Panc1 (cell line): ENCODE data around the gene ZNF30. TPM values are rescaled to one million over a fixed set of nuclear protein-coding genes. Genes with fewer than 3 reads are reported as not detected.

ENCODE experiments used
- ATAC-seq: fragments of 200-7000 bp; cut with Tn5 transposase; 2 replicates; pipeline ENCODE4 v1.9.1; 2020; ENCODE audit warnings: mild to moderate bottlenecking, moderate library complexity
- BruUV-seq: library from RNA; stranded (reverse); fragments of 400-500 nt; replicated peaks from 2 replicates; lab custom pipeline; 2021; lab: Mats Ljungman, UMichigan
- CTCF ChIA-PET: fragments of 300-600 bp; sonication (Branson Sonifier 250); formaldehyde crosslinking; loops from one replicate; lab custom pipeline; 2022; ENCODE audit warnings: antibody characterized with exemption; lab: Charles Lee
- POLR2A ChIA-PET: fragments of 300-600 bp; sonication (Branson Sonifier 250); formaldehyde crosslinking; loops from one replicate; lab custom pipeline; 2022; ENCODE audit warnings: antibody characterized with exemption; lab: Charles Lee
- DNase-seq: peaks from one replicate; pipeline ENCODE4 v3.0.0-alpha.2; 2010; ENCODE audit warnings: low read depth, low spot score
- H3K27ac ChIP-seq: 2 replicates; pipeline ENCODE4 v1.5.1; 2011; ENCODE audit warnings: mild to moderate bottlenecking, low read length, inconsistent platforms
- H3K27me3 ChIP-seq: fragments of 200-500 bp; sonication (Bioruptor generic); 2 replicates; pipeline ENCODE4 v1.6.0; 2014; ENCODE audit warnings: low read length, inconsistent platforms; ENCODE audit not compliant: control insufficient read depth, insufficient read depth
- H3K36me3 ChIP-seq: fragments of 200-500 bp; sonication (Bioruptor generic); 2 replicates; pipeline ENCODE4 v1.5.1; 2014; ENCODE audit warnings: inconsistent platforms, mild to moderate bottlenecking, low read length, moderate library complexity; ENCODE audit not compliant: control insufficient read depth, insufficient read depth
- H3K4me1 ChIP-seq: 2 replicates; pipeline ENCODE4 v1.5.1; 2011; ENCODE audit warnings: inconsistent platforms, mild to moderate bottlenecking, low read length, moderate library complexity; ENCODE audit not compliant: control insufficient read depth, insufficient read depth
- H3K4me3 ChIP-seq, 2 experiments: 2 replicates each; pipeline ENCODE4 v1.5.1; 2011 to 2012; ENCODE audit warnings: low read depth in 2 of 2, low read length in 2 of 2, mild to moderate bottlenecking in 2 of 2, inconsistent platforms in 1 of 2, moderate library complexity in 1 of 2
- H3K9me3 ChIP-seq: fragments of 200-500 bp; sonication (Bioruptor generic); 2 replicates; pipeline ENCODE4 v1.5.1; 2014; ENCODE audit warnings: low read depth, mild to moderate bottlenecking, inconsistent platforms, low read length, moderate library complexity; ENCODE audit not compliant: control insufficient read depth, insufficient read depth
- POLR2AphosphoS5 ChIP-seq: IDR thresholded peaks from 2 replicates; pipeline ENCODE4 v1.6.1; 2012; ENCODE audit warnings: mild to moderate bottlenecking, low read depth, low read length, moderate library complexity
- REST ChIP-seq, 2 experiments: IDR thresholded peaks; 2 replicates each; pipeline ENCODE4 v1.6.1; 2011 to 2012; ENCODE audit warnings: low read depth in 2 of 2, control low read depth in 1 of 2, low read length in 1 of 2, mild to moderate bottlenecking in 1 of 2, moderate library complexity in 1 of 2; ENCODE audit not compliant: insufficient read depth in 1 of 2
- SIN3A ChIP-seq: IDR thresholded peaks from 2 replicates; pipeline ENCODE4 v1.6.1; 2012; ENCODE audit warnings: low read depth, mild to moderate bottlenecking, low read length, moderate library complexity, borderline replicate concordance; ENCODE audit not compliant: insufficient read depth
- TCF7L2 ChIP-seq: IDR thresholded peaks from 2 replicates; pipeline ENCODE4 v1.6.1; 2011; ENCODE audit warnings: mild to moderate bottlenecking, low read depth, low read length, inconsistent platforms
- in situ Hi-C: cut with HindIII; loops from 2 replicates; pipeline ENCODE4 v1.10.0; 2016; ENCODE audit warnings: low sequenced_read_pairs, low pct_unique_long_range_greater_than_20kb
- intact Hi-C: fragments of 100-400 bp; cut with micrococcal nuclease; formaldehyde crosslinking; loops from one replicate; pipeline ENCODE4 v1.10.0; 2022; ENCODE audit not compliant: unreplicated experiment
- total RNA-seq: library from RNA; stranded (reverse); gene quantifications from one replicate; pipeline ENCODE4 v1.2.1, GENCODE V29; 2021; ENCODE audit not compliant: unreplicated experiment
- TF ChIP-seq, protein P1 (sequence below): fragments of 450-650 bp; IDR thresholded peaks from 2 replicates; pipeline ENCODE4 v1.5.1; 2017; ENCODE audit warnings: mild to moderate bottlenecking

The ZNF30 gene
- total RNA-seq, 1 experiment from 2014 or later, result 5.3 TPM

GRCh38 chr19:34972163-34972705 is 45.5 kb downstream of the ZNF30 start:
- POLR2A ChIA-PET, result no interaction called here
- Histone ChIP-seq H3K27me3 (no peaks in the 10 kb centered on the region), H3K4me3 (no peak overlapping the region), H3K36me3 (no peaks in the 10 kb centered on the region), H3K4me1 (no peaks in the 10 kb centered on the region), H3K9me3 (peaks cover 9% of the 10 kb centered on the region; the same call in 1 of the 2 replicates), H3K27ac (no peak overlapping the region)
- no peak for DNase-seq
- ATAC-seq, result no peak
- in situ Hi-C loops, result no loop called here
- no TSS peak for BruUV-seq
- CTCF ChIA-PET, result no interaction called here
- intact Hi-C loops, result loop anchor here (5.0 kb wide), 2 partner anchors 40 to 120 kb away; no protein-coding TSS in a partner anchor
- TF ChIP-seq REST (IDR thresholded peaks at IDR 0.05; ENCODE audit: insufficient read depth in 1 of 2, low read depth in 2 of 2, low read length in 1 of 2) (no peak), TCF7L2 (no peak)
- TF ChIP-seq, protein P1, sequence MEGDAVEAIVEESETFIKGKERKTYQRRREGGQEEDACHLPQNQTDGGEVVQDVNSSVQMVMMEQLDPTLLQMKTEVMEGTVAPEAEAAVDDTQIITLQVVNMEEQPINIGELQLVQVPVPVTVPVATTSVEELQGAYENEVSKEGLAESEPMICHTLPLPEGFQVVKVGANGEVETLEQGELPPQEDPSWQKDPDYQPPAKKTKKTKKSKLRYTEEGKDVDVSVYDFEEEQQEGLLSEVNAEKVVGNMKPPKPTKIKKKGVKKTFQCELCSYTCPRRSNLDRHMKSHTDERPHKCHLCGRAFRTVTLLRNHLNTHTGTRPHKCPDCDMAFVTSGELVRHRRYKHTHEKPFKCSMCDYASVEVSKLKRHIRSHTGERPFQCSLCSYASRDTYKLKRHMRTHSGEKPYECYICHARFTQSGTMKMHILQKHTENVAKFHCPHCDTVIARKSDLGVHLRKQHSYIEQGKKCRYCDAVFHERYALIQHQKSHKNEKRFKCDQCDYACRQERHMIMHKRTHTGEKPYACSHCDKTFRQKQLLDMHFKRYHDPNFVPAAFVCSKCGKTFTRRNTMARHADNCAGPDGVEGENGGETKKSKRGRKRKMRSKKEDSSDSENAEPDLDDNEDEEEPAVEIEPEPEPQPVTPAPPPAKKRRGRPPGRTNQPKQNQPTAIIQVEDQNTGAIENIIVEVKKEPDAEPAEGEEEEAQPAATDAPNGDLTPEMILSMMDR, result no peak

DNA sequence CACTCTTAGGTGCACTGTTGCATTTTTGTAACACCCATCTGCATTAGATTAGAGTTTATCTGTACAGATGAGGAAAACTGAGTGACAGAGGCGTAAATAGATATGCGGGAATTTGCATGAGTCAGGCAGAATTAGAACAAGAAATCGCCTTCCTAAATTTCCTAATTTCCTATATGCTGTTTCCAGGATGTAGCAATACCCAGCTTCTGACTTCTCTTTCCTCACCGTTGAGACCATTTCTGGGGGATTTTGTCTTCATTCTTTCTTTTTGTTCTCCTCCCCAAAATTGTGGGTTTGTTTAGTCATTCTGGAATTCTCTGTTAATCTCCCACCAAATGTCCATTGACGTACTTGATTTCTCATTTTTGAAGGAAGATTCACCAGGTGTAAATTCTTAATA is 47.9 kb downstream of the ZNF30 start:
- no peak for ATAC-seq
- no peak for TF ChIP-seq POLR2AphosphoS5
- no peak for TF ChIP-seq TCF7L2
- TF ChIP-seq, protein P1, result no peak
- TF ChIP-seq REST (IDR thresholded peaks at IDR 0.05; ENCODE audit: insufficient read depth in 1 of 2, low read depth in 2 of 2, low read length in 1 of 2), result no peak
- TF ChIP-seq SIN3A, result no peak
- POLR2A ChIA-PET, result interaction anchor here (0.5 kb wide), 1 partner anchor 681 kb away, joined by 9 read pairs; no protein-coding TSS in a partner anchor
- Histone ChIP-seq H3K27ac (no peak overlapping the region), H3K9me3 (0 out of 2 replicates have a peak, but pooled peaks cover 5% of the 10 kb centered on the region), H3K4me3 (no peak overlapping the region), H3K36me3 (no peaks in the 10 kb centered on the region), H3K4me1 (no peaks in the 10 kb centered on the region), H3K27me3 (no peaks in the 10 kb centered on the region)
- DNase-seq, result no peak
- CTCF ChIA-PET, result interaction anchor here (0.5 kb wide), 1 partner anchor 36 kb away, joined by 3 read pairs; no protein-coding TSS in a partner anchor
- BruUV-seq, result no TSS peak
- intact Hi-C loops, result loop anchor here (5.0 kb wide), 2 partner anchors 38 to 118 kb away; no protein-coding TSS in a partner anchor
- in situ Hi-C loops, result no loop called here
